Naive B cell (primary cell): Measurements from ENCODE around the gene VMAC. TPM values are rescaled to one million over a fixed set of nuclear protein-coding genes. Genes with fewer than 3 reads are reported as not detected.

ENCODE experiments used
- ATAC-seq, 2 donors: fragments of 150-1000 bp; cut with Tn5 transposase; 2 replicates each; pipeline ENCODE4 v1.10.0; 2021; ENCODE audit warnings: low read depth in 2 of 2, mild to moderate bottlenecking in 2 of 2, moderate library complexity in 2 of 2
- DNase-seq: peaks from one replicate; pipeline ENCODE4 v3.0.0; 2022
- H3K27ac Mint-ChIP-seq, 6 donors: one replicate each; pipeline ENCODE4 v1.8.0; 2020 to 2022; ENCODE audit warnings: mild to moderate bottlenecking in 6 of 6, mixed read lengths in 6 of 6, moderate library complexity in 5 of 6, inconsistent platforms in 2 of 6
- H3K27me3 Mint-ChIP-seq, 3 donors: one replicate each; pipeline ENCODE4 v1.8.0; 2021 to 2022; ENCODE audit warnings: mixed read lengths in 3 of 3, mild to moderate bottlenecking in 1 of 3
- H3K36me3 Mint-ChIP-seq, 2 donors: one replicate each; pipeline ENCODE4 v1.8.0; 2020 to 2022; ENCODE audit warnings: mixed read lengths in 2 of 2, inconsistent platforms in 1 of 2, mild to moderate bottlenecking in 1 of 2
- H3K4me1 Mint-ChIP-seq, 3 donors: one replicate each; pipeline ENCODE4 v1.8.0; 2020 to 2022; ENCODE audit warnings: mixed read lengths in 3 of 3, inconsistent platforms in 1 of 3, mild to moderate bottlenecking in 1 of 3, moderate library complexity in 1 of 3
- H3K4me3 Mint-ChIP-seq, 8 donors: one replicate each; pipeline ENCODE4 v1.8.0; 2020 to 2022; ENCODE audit warnings: mild to moderate bottlenecking in 8 of 8, mixed read lengths in 8 of 8, moderate library complexity in 8 of 8, inconsistent platforms in 2 of 8
- H3K9me3 Mint-ChIP-seq, 7 donors: one replicate each; pipeline ENCODE4 v1.8.0; 2020 to 2022; ENCODE audit warnings: mixed read lengths in 7 of 7, mild to moderate bottlenecking in 5 of 7, inconsistent platforms in 2 of 7, moderate library complexity in 1 of 7
- polyA plus RNA-seq, 6 donors: library from polyadenylated mRNA; unstranded; fragments of 300-500 nt; fragmentation: Illumina TruSeq; gene quantifications; one replicate each; pipeline ENCODE4 v1.2.3, GENCODE V29; 2021; ENCODE audit warnings: low read depth in 6 of 6

Gene VMAC
- polyA plus RNA-seq, 6 donors from 2014 or later = 5.1 to 6.8 (median 5.9) TPM

- no peaks in the 10 kb centered on the region for H3K27me3 Mint-ChIP-seq
- H3K4me3 Mint-ChIP-seq = peak within 1 kb of the TSS; percentile 86 to 99 (median 98)
- H3K4me1 Mint-ChIP-seq = peaks cover 36 to 44% (median 38%) of the 10 kb centered on the region in 3 donors
- peak; percentile 48 to 49 for ATAC-seq
- no peaks in the 10 kb centered on the region for H3K36me3 Mint-ChIP-seq
- peak; percentile 95 for DNase-seq
- H3K9me3 Mint-ChIP-seq = no peaks in the 10 kb centered on the region
- peak within 1 kb of the TSS; percentile 98 to 100 (median 99) for H3K27ac Mint-ChIP-seq
These were observed 884 bp upstream of the VMAC start, which contains the start of gene NDUFA11 for GRCh38 chr19:5903624-5904351. Gene NDUFA11 (minus strand): TSS chr19:5903790. CDS start chr19:5903708, 82 bp downstream.

GRCh38 chr19:5905114-5905778 lies 574 bp downstream of the VMAC start:
- Mint-ChIP-seq H3K4me1 (peaks cover 31 to 38% (median 38%) of the 10 kb centered on the region in 3 donors), H3K27ac (peak overlapping the region in 5 of 6 donors; percentile 66 to 98 (median 85)), H3K27me3 (no peaks in the 10 kb centered on the region), H3K9me3 (no peaks in the 10 kb centered on the region), H3K36me3 (no peaks in the 10 kb centered on the region), H3K4me3 (peak overlapping the region; percentile 83 to 99 (median 96))
- DNase-seq (no peak), ATAC-seq (no peak)

GRCh38 chr19:5907241-5907640 lies 2.6 kb downstream of the VMAC start:
- Mint-ChIP-seq H3K36me3 (no peaks in the 10 kb centered on the region), H3K27ac (peak overlapping the region in 1 of 6 donors; percentile 44), H3K4me1 (peaks cover 25 to 30% (median 29%) of the 10 kb centered on the region in 3 donors), H3K4me3 (peak overlapping the region in 4 of 8 donors; percentile 9 to 70 (median 51)), H3K9me3 (no peaks in the 10 kb centered on the region), H3K27me3 (no peaks in the 10 kb centered on the region)
- ATAC-seq = no peak
- DNase-seq = no peak

- Mint-ChIP-seq H3K27me3 (no peaks in the 10 kb centered on the region), H3K36me3 (no peaks in the 10 kb centered on the region), H3K9me3 (no peaks in the 10 kb centered on the region), H3K4me1 (peaks cover 16 to 19% (median 17%) of the 10 kb centered on the region in 3 donors), H3K4me3 (no peak overlapping the region), H3K27ac (no peak overlapping the region)
- no peak for DNase-seq
- ATAC-seq = no peak
These were observed 4.2 kb downstream of the VMAC start for GRCh38 chr19:5908773-5909442.

GRCh38 chr19:5910638-5910907 lies 5.9 kb downstream of the VMAC start:
- no peaks in the 10 kb centered on the region for H3K36me3 Mint-ChIP-seq
- DNase-seq (no peak), ATAC-seq (no peak)
- peaks cover 13 to 19% (median 17%) of the 10 kb centered on the region in 3 donors for H3K4me1 Mint-ChIP-seq
- no peaks in the 10 kb centered on the region for H3K9me3 Mint-ChIP-seq
- no peaks in the 10 kb centered on the region for H3K27me3 Mint-ChIP-seq
- H3K4me3 Mint-ChIP-seq = no peak overlapping the region
- no peak overlapping the region for H3K27ac Mint-ChIP-seq

GRCh38 chr19:5911366-5911765 lies 6.7 kb downstream of the VMAC start:
- H3K9me3 Mint-ChIP-seq = no peaks in the 10 kb centered on the region
- H3K4me3 Mint-ChIP-seq = no peak overlapping the region
- ATAC-seq (no peak), DNase-seq (no peak)
- peak overlapping the region in 1 of 6 donors; percentile 66 for H3K27ac Mint-ChIP-seq
- peaks cover 9 to 12% (median 12%) of the 10 kb centered on the region in 3 donors for H3K4me1 Mint-ChIP-seq
- H3K36me3 Mint-ChIP-seq = no peaks in the 10 kb centered on the region
- H3K27me3 Mint-ChIP-seq = no peaks in the 10 kb centered on the region

GRCh38 chr19:5913739-5914357 lies 9.2 kb downstream of the VMAC start, which contains the start of gene CAPS:
Gene CAPS (plus strand): TSS chr19:5914254. CDS start chr19:5914407, 153 bp downstream.
- DNase-seq = no peak
- Mint-ChIP-seq H3K36me3 (no peaks in the 10 kb centered on the region), H3K27ac (peak within 1 kb of the TSS in 2 of 6 donors; percentile 22 to 24), H3K4me3 (peak within 1 kb of the TSS in 1 of 8 donors; percentile 35), H3K27me3 (no peaks in the 10 kb centered on the region), H3K9me3 (no peaks in the 10 kb centered on the region), H3K4me1 (no peaks in the 10 kb centered on the region)
- no peak for ATAC-seq

- peak overlapping the region in 1 of 8 donors; percentile 35 for H3K4me3 Mint-ChIP-seq
- no peaks in the 10 kb centered on the region for H3K4me1 Mint-ChIP-seq
- no peaks in the 10 kb centered on the region for H3K36me3 Mint-ChIP-seq
- H3K9me3 Mint-ChIP-seq = no peaks in the 10 kb centered on the region
- ATAC-seq (no peak), DNase-seq (no peak)
- H3K27ac Mint-ChIP-seq = peak overlapping the region in 1 of 6 donors; percentile 24
- no peaks in the 10 kb centered on the region for H3K27me3 Mint-ChIP-seq
These were observed 9.7 kb downstream of the VMAC start for GRCh38 chr19:5914358-5914774.

- Mint-ChIP-seq H3K27me3 (no peaks in the 10 kb centered on the region), H3K4me3 (peak overlapping the region in 1 of 8 donors; percentile 35), H3K36me3 (no peaks in the 10 kb centered on the region), H3K4me1 (no peaks in the 10 kb centered on the region), H3K27ac (no peak overlapping the region), H3K9me3 (no peaks in the 10 kb centered on the region)
- no peak for ATAC-seq
- DNase-seq = no peak
These were observed 10.5 kb downstream of the VMAC start for GRCh38 chr19:5914946-5915781.

GRCh38 chr19:5915782-5916165 lies 11.1 kb downstream of the VMAC start:
- Mint-ChIP-seq H3K36me3 (no peaks in the 10 kb centered on the region), H3K9me3 (no peaks in the 10 kb centered on the region), H3K4me1 (no peaks in the 10 kb centered on the region), H3K27me3 (no peaks in the 10 kb centered on the region), H3K4me3 (no peak overlapping the region), H3K27ac (no peak overlapping the region)
- DNase-seq (no peak), ATAC-seq (no peak)

GRCh38 chr19:5916181-5916708 lies 11.6 kb downstream of the VMAC start:
- H3K4me1 Mint-ChIP-seq = no peaks in the 10 kb centered on the region
- H3K36me3 Mint-ChIP-seq = no peaks in the 10 kb centered on the region
- H3K27ac Mint-ChIP-seq = peak overlapping the region in 1 of 6 donors; percentile 44
- DNase-seq (no peak), ATAC-seq (no peak)
- no peaks in the 10 kb centered on the region for H3K9me3 Mint-ChIP-seq
- H3K4me3 Mint-ChIP-seq = no peak overlapping the region
- no peaks in the 10 kb centered on the region for H3K27me3 Mint-ChIP-seq

GRCh38 chr19:5917431-5918107 lies 12.9 kb downstream of the VMAC start:
- ATAC-seq (no peak), DNase-seq (no peak)
- no peaks in the 10 kb centered on the region for H3K4me1 Mint-ChIP-seq
- H3K27me3 Mint-ChIP-seq = no peaks in the 10 kb centered on the region
- no peak overlapping the region for H3K4me3 Mint-ChIP-seq
- H3K27ac Mint-ChIP-seq = peak overlapping the region in 1 of 6 donors; percentile 19
- H3K36me3 Mint-ChIP-seq = no peaks in the 10 kb centered on the region
- no peaks in the 10 kb centered on the region for H3K9me3 Mint-ChIP-seq
